SK-N-SH (cell line): ENCODE measurements around the gene OSBPL5. TPM values are rescaled to one million over a fixed set of nuclear protein-coding genes. Genes with fewer than 3 reads are reported as not detected.

Source experiments
- CTCF ChIA-PET: fragments of 300-600, 350-600 bp; formaldehyde crosslinking; extraction: SDS; loops from one replicate; lab custom pipeline; 2021; lab: Yijun Ruan, JAX
- POLR2A ChIA-PET: fragments of 350-600 bp; sonication (Branson Sonifier 250); formaldehyde crosslinking; extraction: SDS; loops from one replicate; lab custom pipeline; 2020; ENCODE audit warnings: antibody characterized with exemption, inconsistent platforms; lab: Yijun Ruan, JAX
- DNase-seq: peaks from one replicate; pipeline ENCODE4 v3.0.0; 2012
- H2AFZ ChIP-seq: fragments of 200-600 bp; sonication (generic); 2 replicates; pipeline ENCODE4 v1.8.1; 2016; ENCODE audit warnings: antibody characterized with exemption, mild to moderate bottlenecking, low read depth
- H3F3A ChIP-seq: fragments of 200-600 bp; sonication (generic); replicated peaks from 2 replicates; pipeline ENCODE3; 2016; ENCODE audit warnings: antibody characterized with exemption, mild to moderate bottlenecking; ENCODE audit not compliant: insufficient read depth
- H3K27ac ChIP-seq, 2 experiments: fragments of 200-500 bp in 1 of 2; fragments of 200-600 bp in 1 of 2; sonication (Bioruptor generic) in 1 of 2; sonication (generic), shearing (Covaris generic) in 1 of 2; 2 replicates each; pipeline versions ENCODE4 v1.5.1 to v1.6.1; 2014 to 2016; ENCODE audit warnings: low read depth in 2 of 2, inconsistent platforms in 1 of 2, low read length in 1 of 2, mild to moderate bottlenecking in 1 of 2, mixed read lengths in 1 of 2
- H3K27me3 ChIP-seq: fragments of 200-600 bp; sonication (generic), shearing (Covaris generic); 2 replicates; pipeline ENCODE4 v1.6.1; 2016; ENCODE audit warnings: mixed run types; ENCODE audit not compliant: insufficient read depth
- H3K36me3 ChIP-seq, 2 experiments: fragments of 200-500 bp in 1 of 2; fragments of 200-600 bp in 1 of 2; sonication (Bioruptor generic) in 1 of 2; sonication (generic) in 1 of 2; replicated peaks in 1 of 2; 2 replicates each; pipeline versions ENCODE3 to v1.5.1; 2014 to 2016; ENCODE audit warnings: low read length in 1 of 2, mild to moderate bottlenecking in 1 of 2; ENCODE audit not compliant: insufficient read depth in 2 of 2, control insufficient read depth in 1 of 2
- H3K4me1 ChIP-seq, 2 experiments: fragments of 200-500 bp in 1 of 2; fragments of 200-600 bp in 1 of 2; sonication (Bioruptor generic) in 1 of 2; sonication (generic), shearing (Covaris generic) in 1 of 2; 2 replicates each; pipeline versions ENCODE4 v1.5.1 to v1.6.1; 2014 to 2016; ENCODE audit warnings: low read depth in 1 of 2, low read length in 1 of 2, mixed run types in 1 of 2; ENCODE audit not compliant: insufficient read depth in 2 of 2, control insufficient read depth in 1 of 2
- H3K4me2 ChIP-seq: fragments of 200-600 bp; sonication (generic), shearing (Covaris generic); 2 replicates; pipeline ENCODE4 v1.6.1; 2017; ENCODE audit warnings: mixed run types
- H3K4me3 ChIP-seq, 2 experiments: fragments of 200-500 bp in 1 of 2; fragments of 200-600 bp in 1 of 2; sonication (Bioruptor generic) in 1 of 2; sonication (generic), shearing (Covaris generic) in 1 of 2; 2 replicates each; pipeline versions ENCODE4 v1.5.1 to v1.8.1; 2014 to 2016; ENCODE audit warnings: low read depth in 2 of 2, inconsistent platforms in 1 of 2, low read length in 1 of 2, mild to moderate bottlenecking in 1 of 2, mixed read lengths in 1 of 2, moderate library complexity in 1 of 2
- H3K79me2 ChIP-seq: fragments of 200-600 bp; sonication (generic); 2 replicates; pipeline ENCODE4 v1.8.1; 2017; ENCODE audit warnings: mild to moderate bottlenecking; ENCODE audit not compliant: insufficient read depth
- H3K9ac ChIP-seq: fragments of 200-600 bp; sonication (generic); 2 replicates; pipeline ENCODE4 v1.6.1; 2017; ENCODE audit warnings: mixed run types
- H3K9me2 ChIP-seq: fragments of 200-600 bp; sonication (generic); 2 replicates; pipeline ENCODE4 v1.6.1; 2017; ENCODE audit warnings: mixed run types
- H3K9me3 ChIP-seq: fragments of 200-600 bp; sonication (generic); 2 replicates; pipeline ENCODE4 v1.6.1; 2017; ENCODE audit warnings: mixed run types, mild to moderate bottlenecking, moderate library complexity
- H4K20me1 ChIP-seq: fragments of 200-600 bp; sonication (generic); 2 replicates; pipeline ENCODE4 v1.6.1; 2017; ENCODE audit warnings: mild to moderate bottlenecking, mixed run types; ENCODE audit not compliant: insufficient read depth
- EZH2phosphoT487 ChIP-seq: fragments of 200-600 bp; sonication (generic); IDR thresholded peaks from 2 replicates; pipeline ENCODE4 v1.6.1; 2017; ENCODE audit warnings: low read depth, mixed run types, mild to moderate bottlenecking, antibody characterized with exemption, moderate library complexity, borderline replicate concordance
- FOXM1 ChIP-seq: IDR thresholded peaks from 2 replicates; pipeline ENCODE4 v1.4.0; 2012; ENCODE audit warnings: low read depth, mild to moderate bottlenecking
- GABPA ChIP-seq: IDR thresholded peaks from 2 replicates; pipeline ENCODE4 v1.4.0; 2012; ENCODE audit warnings: low read depth, mild to moderate bottlenecking
- GATA2 ChIP-seq: sonication (generic); formaldehyde crosslinking; IDR thresholded peaks from 2 replicates; pipeline ENCODE4 v1.5.0; 2020; ENCODE audit warnings: mild to moderate bottlenecking, missing genetic modification reagents
- MAX ChIP-seq: IDR thresholded peaks from 2 replicates; pipeline ENCODE4 v1.4.0; 2012; ENCODE audit warnings: low read depth
- MEF2A ChIP-seq: IDR thresholded peaks from 2 replicates; pipeline ENCODE4 v1.4.0; 2012; ENCODE audit warnings: low read depth, borderline replicate concordance
- MXI1 ChIP-seq: IDR thresholded peaks from 2 replicates; pipeline ENCODE4 v1.6.1; 2012; ENCODE audit warnings: mild to moderate bottlenecking, low read depth, low read length, improper control_type of control experiment
- NRF1 ChIP-seq: IDR thresholded peaks from 2 replicates; pipeline ENCODE4 v1.6.1; 2012; ENCODE audit warnings: low read depth, mild to moderate bottlenecking, low read length
- PBX3 ChIP-seq: IDR thresholded peaks from 2 replicates; pipeline ENCODE4; 2012
- RAD21 ChIP-seq: IDR thresholded peaks from 2 replicates; pipeline ENCODE4 v1.6.1; 2012; ENCODE audit warnings: mild to moderate bottlenecking, low read length
- RCOR1 ChIP-seq: fragments of 150-350 bp; IDR thresholded peaks from 2 replicates; pipeline ENCODE4 v1.6.1; 2017; ENCODE audit warnings: antibody characterized with exemption, low read length
- TCF12 ChIP-seq: IDR thresholded peaks from 2 replicates; pipeline ENCODE4 v1.4.0; 2012
- TEAD4 ChIP-seq: IDR thresholded peaks from 2 replicates; pipeline ENCODE4 v1.4.0; 2012; ENCODE audit warnings: mild to moderate bottlenecking, borderline replicate concordance; ENCODE audit not compliant: insufficient read depth
- USF2 ChIP-seq: fragments of 150-350 bp; IDR thresholded peaks from 2 replicates; pipeline ENCODE4 v1.6.1; 2017; ENCODE audit warnings: antibody characterized with exemption, low read length, low read depth, borderline replicate concordance
- YY1 ChIP-seq: IDR thresholded peaks from 2 replicates; pipeline ENCODE4 v1.4.0; 2012; ENCODE audit warnings: low read depth, mild to moderate bottlenecking
- ZBTB33 ChIP-seq: IDR thresholded peaks from 2 replicates; pipeline ENCODE4 v1.4.0; 2012; ENCODE audit warnings: low read depth, borderline replicate concordance
- WGBS: methylation state at CpG from one replicate; pipeline ENCODE4 v1.1.6; 2017; ENCODE audit warnings: low lambda C conversion rate; 5-methylcytosine and 5-hydroxymethylcytosine counted together
- polyA plus RNA-seq, 3 experiments: library from polyadenylated mRNA; depleted of rRNA; stranded (reverse); fragments of >200 nt; gene quantifications; 2 replicates each; pipeline ENCODE4 v1.2.3, GENCODE V29; 2012

OSBPL5 gene
- polyA plus RNA-seq, 1 of the 3 experiments (the other 2 are of a cell fraction) = 10.9 TPM

- TF ChIP-seq GATA2 (CRISPR knock-in tag) (no peak), FOXM1 (no peak), RAD21 (no peak), MEF2A (no peak), GABPA (no peak), ZBTB33 (no peak), EZH2phosphoT487 (no peak), USF2 (no peak), MXI1 (no peak), NRF1 (no peak), RCOR1 (no peak), MAX (no peak), TEAD4 (no peak), TCF12 (no peak), PBX3 (no peak), YY1 (no peak)
- TF ChIP-seq, all 33 proteins: peak for 0
- Histone ChIP-seq H3K4me3 (no peak overlapping the region), H2AFZ (no peak overlapping the region), H3F3A (no peaks in the 10 kb centered on the region), H3K9ac (no peak overlapping the region), H3K9me2 (no peaks in the 10 kb centered on the region), H3K27ac (no peak overlapping the region), H3K9me3 (peaks cover 5% of the 10 kb centered on the region; the same call in 1 of the 2 replicates), H3K4me1 (no peaks in the 10 kb centered on the region), H3K4me2 (no peak overlapping the region), H3K27me3 (no peaks in the 10 kb centered on the region), H4K20me1 (no peaks in the 10 kb centered on the region), H3K79me2 (no peaks in the 10 kb centered on the region), H3K36me3 (no peaks in the 10 kb centered on the region)
- 63% methylated on average over 3 of the region's 5 CpGs for WGBS
- POLR2A ChIA-PET = no interaction called here
- CTCF ChIA-PET = no interaction called here
- DNase-seq = no peak
Observed at GRCh38 chr11:3180869-3181268, 15.8 kb upstream of the OSBPL5 start.
